Neural cell (in vitro differentiated cells): ENCODE results near the gene PATL2.

Experiments used
- EP300 ChIP-seq: fragments of 450-650 bp; conservative IDR thresholded peaks from 2 replicates; pipeline ENCODE4 v1.6.1; 2014; ENCODE audit warnings: antibody characterized with exemption, mild to moderate bottlenecking, moderate library complexity; ENCODE audit not compliant: poor library complexity, severe bottlenecking
- EZH2 ChIP-seq: fragments of 200-600, 300-800 bp; shearing (Covaris generic), sonication (generic); IDR thresholded peaks from 2 replicates; pipeline ENCODE4 v1.6.1; 2014; ENCODE audit warnings: antibody characterized with exemption, low read length, borderline replicate concordance, mild to moderate bottlenecking; ENCODE audit not compliant: insufficient read depth, poor library complexity, severe bottlenecking
- MXI1 ChIP-seq: fragments of 450-650 bp; conservative IDR thresholded peaks from 2 replicates; pipeline ENCODE4 v1.6.1; 2014; ENCODE audit warnings: antibody characterized with exemption, mild to moderate bottlenecking; ENCODE audit not compliant: poor library complexity, severe bottlenecking
- POLR2AphosphoS5 ChIP-seq: IDR thresholded peaks from 2 replicates; pipeline ENCODE4 v1.6.1; 2012
- RAD21 ChIP-seq: fragments of 450-650 bp; conservative IDR thresholded peaks from 2 replicates; pipeline ENCODE4 v1.6.1; 2014; ENCODE audit warnings: antibody characterized with exemption, mild to moderate bottlenecking, moderate library complexity
- TAF1 ChIP-seq: IDR thresholded peaks from 2 replicates; pipeline ENCODE4 v1.6.1; 2012; ENCODE audit warnings: low read depth
- TF ChIP-seq, protein P1 (sequence below): fragments of 450-650 bp; IDR thresholded peaks from 2 replicates; pipeline ENCODE4 v1.5.1; 2014; ENCODE audit warnings: antibody characterized with exemption, mild to moderate bottlenecking, moderate library complexity; ENCODE audit not compliant: poor library complexity, severe bottlenecking
- TF ChIP-seq, protein P2 (sequence below): IDR thresholded peaks from 2 replicates; pipeline ENCODE4 v1.6.1; 2012; ENCODE audit warnings: borderline replicate concordance

DNA sequence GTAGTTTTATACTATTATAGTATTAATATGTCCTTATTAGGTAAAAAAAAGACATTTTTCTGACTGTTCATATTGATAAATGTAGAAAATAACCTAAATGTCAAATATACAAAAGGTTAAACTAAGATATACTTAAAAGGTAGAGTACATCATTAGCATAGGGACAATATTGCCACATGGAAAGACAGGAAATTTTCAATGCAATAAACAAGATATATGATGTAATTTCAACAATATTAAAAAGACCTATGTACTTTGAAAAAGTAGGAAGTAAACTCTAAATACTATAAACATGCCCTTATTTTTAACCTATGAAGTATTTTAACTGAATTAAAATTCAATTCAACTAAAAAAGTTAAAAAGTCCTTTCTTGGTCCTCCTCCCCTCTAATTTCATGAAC, 49.5 kb downstream of the PATL2 start:
- TF ChIP-seq POLR2AphosphoS5 = no peak
- TF ChIP-seq, protein P1, sequence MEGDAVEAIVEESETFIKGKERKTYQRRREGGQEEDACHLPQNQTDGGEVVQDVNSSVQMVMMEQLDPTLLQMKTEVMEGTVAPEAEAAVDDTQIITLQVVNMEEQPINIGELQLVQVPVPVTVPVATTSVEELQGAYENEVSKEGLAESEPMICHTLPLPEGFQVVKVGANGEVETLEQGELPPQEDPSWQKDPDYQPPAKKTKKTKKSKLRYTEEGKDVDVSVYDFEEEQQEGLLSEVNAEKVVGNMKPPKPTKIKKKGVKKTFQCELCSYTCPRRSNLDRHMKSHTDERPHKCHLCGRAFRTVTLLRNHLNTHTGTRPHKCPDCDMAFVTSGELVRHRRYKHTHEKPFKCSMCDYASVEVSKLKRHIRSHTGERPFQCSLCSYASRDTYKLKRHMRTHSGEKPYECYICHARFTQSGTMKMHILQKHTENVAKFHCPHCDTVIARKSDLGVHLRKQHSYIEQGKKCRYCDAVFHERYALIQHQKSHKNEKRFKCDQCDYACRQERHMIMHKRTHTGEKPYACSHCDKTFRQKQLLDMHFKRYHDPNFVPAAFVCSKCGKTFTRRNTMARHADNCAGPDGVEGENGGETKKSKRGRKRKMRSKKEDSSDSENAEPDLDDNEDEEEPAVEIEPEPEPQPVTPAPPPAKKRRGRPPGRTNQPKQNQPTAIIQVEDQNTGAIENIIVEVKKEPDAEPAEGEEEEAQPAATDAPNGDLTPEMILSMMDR = no peak
- TF ChIP-seq EP300 = no peak
- TF ChIP-seq EZH2 = no peak
- TF ChIP-seq MXI1 = no peak
- TF ChIP-seq, protein P2, sequence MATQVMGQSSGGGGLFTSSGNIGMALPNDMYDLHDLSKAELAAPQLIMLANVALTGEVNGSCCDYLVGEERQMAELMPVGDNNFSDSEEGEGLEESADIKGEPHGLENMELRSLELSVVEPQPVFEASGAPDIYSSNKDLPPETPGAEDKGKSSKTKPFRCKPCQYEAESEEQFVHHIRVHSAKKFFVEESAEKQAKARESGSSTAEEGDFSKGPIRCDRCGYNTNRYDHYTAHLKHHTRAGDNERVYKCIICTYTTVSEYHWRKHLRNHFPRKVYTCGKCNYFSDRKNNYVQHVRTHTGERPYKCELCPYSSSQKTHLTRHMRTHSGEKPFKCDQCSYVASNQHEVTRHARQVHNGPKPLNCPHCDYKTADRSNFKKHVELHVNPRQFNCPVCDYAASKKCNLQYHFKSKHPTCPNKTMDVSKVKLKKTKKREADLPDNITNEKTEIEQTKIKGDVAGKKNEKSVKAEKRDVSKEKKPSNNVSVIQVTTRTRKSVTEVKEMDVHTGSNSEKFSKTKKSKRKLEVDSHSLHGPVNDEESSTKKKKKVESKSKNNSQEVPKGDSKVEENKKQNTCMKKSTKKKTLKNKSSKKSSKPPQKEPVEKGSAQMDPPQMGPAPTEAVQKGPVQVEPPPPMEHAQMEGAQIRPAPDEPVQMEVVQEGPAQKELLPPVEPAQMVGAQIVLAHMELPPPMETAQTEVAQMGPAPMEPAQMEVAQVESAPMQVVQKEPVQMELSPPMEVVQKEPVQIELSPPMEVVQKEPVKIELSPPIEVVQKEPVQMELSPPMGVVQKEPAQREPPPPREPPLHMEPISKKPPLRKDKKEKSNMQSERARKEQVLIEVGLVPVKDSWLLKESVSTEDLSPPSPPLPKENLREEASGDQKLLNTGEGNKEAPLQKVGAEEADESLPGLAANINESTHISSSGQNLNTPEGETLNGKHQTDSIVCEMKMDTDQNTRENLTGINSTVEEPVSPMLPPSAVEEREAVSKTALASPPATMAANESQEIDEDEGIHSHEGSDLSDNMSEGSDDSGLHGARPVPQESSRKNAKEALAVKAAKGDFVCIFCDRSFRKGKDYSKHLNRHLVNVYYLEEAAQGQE = no peak
- no peak for TF ChIP-seq TAF1
- no peak for TF ChIP-seq RAD21
